Activated CD4-positive, alpha-beta T cell treated with anti-CD3 and anti-CD28 coated beads, Interleukin-2, amount 10 ng/mL, durations not matched to agents 7 days and 5 days (primary cell): ENCODE data around the gene GOLGA7B. TPM values are rescaled to one million over a fixed set of nuclear protein-coding genes. Genes with fewer than 3 reads are reported as not detected.

Experiments
- CTCF ChIA-PET: fragments of 350-600 bp; sonication (Branson Sonifier 250); formaldehyde crosslinking; loops from one replicate; lab custom pipeline; 2021; ENCODE audit warnings: antibody characterized with exemption; lab: Charles Lee
- POLR2A ChIA-PET: fragments of 350-600 bp; sonication (Branson Sonifier 250); formaldehyde crosslinking; loops from one replicate; lab custom pipeline; 2021; ENCODE audit warnings: antibody characterized with exemption; lab: Charles Lee
- DNase-seq: peaks from one replicate; pipeline ENCODE4 v3.0.0-alpha.2; 2020
- H3K27ac Mint-ChIP-seq: one replicate; pipeline ENCODE4 v1.8.0; 2021; ENCODE audit warnings: mild to moderate bottlenecking, moderate library complexity, mixed read lengths
- H3K27me3 Mint-ChIP-seq: one replicate; pipeline ENCODE4 v1.8.0; 2021; ENCODE audit warnings: mixed read lengths
- H3K36me3 Mint-ChIP-seq: one replicate; pipeline ENCODE4 v1.8.0; 2021; ENCODE audit warnings: low read depth, mixed read lengths
- H3K4me1 Mint-ChIP-seq: one replicate; pipeline ENCODE4 v1.8.0; 2021; ENCODE audit warnings: mixed read lengths
- H3K4me3 Mint-ChIP-seq: one replicate; pipeline ENCODE4 v1.8.0; 2021; ENCODE audit warnings: mild to moderate bottlenecking, moderate library complexity, mixed read lengths
- H3K9me3 Mint-ChIP-seq: one replicate; pipeline ENCODE4 v1.8.0; 2021; ENCODE audit warnings: mixed read lengths
- total RNA-seq, 2 experiments: library from RNA; stranded (reverse); gene quantifications; one replicate each; pipeline ENCODE4 v1.2.3, GENCODE V29; 2021

The GOLGA7B gene
- total RNA-seq, 2 experiments from 2014 or later = 12.2 to 12.6 TPM

DNA sequence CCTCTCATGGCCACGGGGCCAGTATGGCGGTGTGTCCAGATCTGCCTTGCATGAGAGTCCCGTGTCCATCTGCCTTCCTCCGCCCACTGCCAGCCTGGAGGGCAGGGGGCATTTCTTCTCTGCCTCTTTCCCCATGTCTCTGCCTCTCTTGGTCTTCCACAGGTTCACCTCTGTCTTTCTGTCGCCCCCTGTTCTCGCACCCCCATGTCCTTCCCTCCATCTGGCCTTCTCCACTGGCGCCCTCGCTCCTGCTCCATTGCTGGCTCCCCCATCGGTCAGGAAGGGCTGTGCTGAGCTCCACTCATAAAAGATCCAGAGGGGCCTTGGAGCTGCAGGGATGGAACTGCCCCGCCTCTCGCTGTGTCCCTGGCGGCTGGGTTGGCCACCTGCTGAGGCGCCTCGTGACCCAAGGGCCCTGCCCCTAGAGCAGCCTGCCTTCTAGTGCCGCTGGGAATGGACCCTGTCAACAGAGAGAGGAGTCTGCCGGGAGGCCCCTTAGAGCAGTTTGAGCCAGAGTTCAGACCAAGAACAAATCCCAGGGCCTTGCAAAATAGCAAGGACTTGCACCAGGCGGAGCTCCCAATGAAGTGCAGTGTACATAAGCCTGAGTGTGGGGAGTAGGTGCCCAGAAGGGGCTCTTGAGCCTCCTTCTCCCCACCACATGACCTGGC lies 42.0 kb downstream of the GOLGA7B start:
- Mint-ChIP-seq H3K36me3 (no peaks in the 10 kb centered on the region), H3K27ac (no peak overlapping the region), H3K9me3 (no peaks in the 10 kb centered on the region), H3K4me1 (no peaks in the 10 kb centered on the region), H3K4me3 (no peak overlapping the region), H3K27me3 (peaks cover 9% of the 10 kb centered on the region)
- ChIA-PET CTCF (no interaction called here), POLR2A (no interaction called here)
- no peak for DNase-seq

DNA sequence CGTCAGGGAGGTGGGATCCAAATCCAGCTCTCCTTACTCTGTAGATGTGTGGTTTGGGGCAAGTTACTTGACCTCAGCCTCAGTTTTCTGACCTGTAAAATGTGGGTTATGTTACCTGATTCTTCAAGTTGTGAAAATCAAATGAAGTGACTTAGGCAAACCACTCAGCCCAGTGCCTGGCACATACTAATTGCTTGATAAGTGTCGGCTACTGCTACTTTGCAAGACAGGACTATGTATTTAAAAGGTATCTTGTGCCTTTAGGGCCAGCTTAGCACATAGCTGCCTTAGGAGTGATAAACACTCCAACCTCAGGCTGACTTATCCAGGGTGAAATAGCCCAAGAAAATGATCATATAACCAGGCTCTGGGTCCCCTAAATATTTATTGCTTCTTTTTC lies 42.9 kb downstream of the GOLGA7B start:
- no peak overlapping the region for H3K4me3 Mint-ChIP-seq
- no peaks in the 10 kb centered on the region for H3K9me3 Mint-ChIP-seq
- no peak overlapping the region for H3K27ac Mint-ChIP-seq
- H3K27me3 Mint-ChIP-seq = peaks cover 9% of the 10 kb centered on the region
- CTCF ChIA-PET = no interaction called here
- no peaks in the 10 kb centered on the region for H3K36me3 Mint-ChIP-seq
- POLR2A ChIA-PET = no interaction called here
- no peak for DNase-seq
- H3K4me1 Mint-ChIP-seq = no peaks in the 10 kb centered on the region

DNA sequence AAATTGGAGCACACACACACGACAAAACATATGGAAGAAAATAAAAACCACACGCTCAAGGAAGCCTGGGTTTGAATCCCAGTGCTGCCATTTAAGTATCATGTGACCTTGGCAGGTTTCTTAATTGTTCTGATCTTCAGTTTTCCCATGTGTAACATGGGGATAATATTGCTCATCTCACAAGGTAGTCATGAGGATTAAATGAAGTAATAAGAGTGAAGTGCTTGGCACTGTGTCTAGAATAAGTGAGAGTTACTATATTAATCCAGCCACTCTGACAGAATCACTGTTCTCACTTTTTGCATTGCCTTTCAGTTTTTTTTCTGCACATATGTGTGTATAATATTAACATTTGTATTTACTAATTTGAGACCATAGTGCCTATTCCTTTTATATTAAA lies 43.3 kb downstream of the GOLGA7B start:
- Mint-ChIP-seq H3K4me3 (no peak overlapping the region), H3K4me1 (no peaks in the 10 kb centered on the region), H3K27ac (no peak overlapping the region), H3K36me3 (no peaks in the 10 kb centered on the region), H3K9me3 (no peaks in the 10 kb centered on the region), H3K27me3 (peaks cover 9% of the 10 kb centered on the region)
- no peak for DNase-seq
- POLR2A ChIA-PET = no interaction called here
- CTCF ChIA-PET = no interaction called here

DNA sequence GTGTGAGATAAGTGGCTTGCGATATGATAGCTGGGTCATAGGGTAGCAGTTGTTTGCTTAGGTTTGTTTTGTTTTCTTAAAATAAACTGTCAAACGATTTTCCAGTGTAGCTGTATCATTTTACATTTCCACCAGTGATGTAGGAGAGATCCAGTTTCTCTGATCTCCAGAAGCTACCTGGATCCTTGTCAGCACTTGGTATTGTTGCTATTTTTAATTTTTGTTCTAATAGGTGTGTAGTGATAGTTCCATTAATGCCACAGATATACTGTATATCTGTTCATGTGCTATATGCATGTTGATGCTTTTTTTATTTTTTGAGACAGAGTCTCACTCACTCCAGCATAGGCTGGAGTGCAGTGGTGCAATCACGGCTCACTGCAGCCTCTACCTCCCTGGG lies 44.4 kb downstream of the GOLGA7B start:
- DNase-seq = no peak
- Mint-ChIP-seq H3K36me3 (no peaks in the 10 kb centered on the region), H3K4me3 (no peak overlapping the region), H3K4me1 (no peaks in the 10 kb centered on the region), H3K27ac (no peak overlapping the region), H3K27me3 (peaks cover 9% of the 10 kb centered on the region), H3K9me3 (no peaks in the 10 kb centered on the region)
- ChIA-PET POLR2A (no interaction called here), CTCF (no interaction called here)

DNA sequence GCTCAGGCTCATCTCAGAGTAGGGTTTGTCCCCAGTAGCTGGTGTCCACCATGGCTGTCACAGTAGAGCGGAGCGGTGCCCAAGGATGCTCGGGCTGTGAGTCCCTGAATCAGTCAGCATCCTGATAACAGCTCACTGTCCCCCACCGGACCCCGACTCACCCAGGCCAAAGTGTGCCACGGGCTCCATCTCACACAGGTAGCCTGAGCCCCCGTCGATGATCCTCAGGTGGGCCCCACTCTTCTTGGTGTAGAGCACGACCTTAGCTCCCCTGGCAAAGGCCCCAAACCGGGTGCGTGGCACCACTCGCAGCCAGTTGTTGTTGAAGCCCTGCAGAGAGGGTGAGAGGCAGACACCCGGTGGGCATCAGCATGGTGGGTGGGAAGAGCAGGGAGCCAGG lies 45.4 kb downstream of the GOLGA7B start:
- Mint-ChIP-seq H3K27ac (no peak overlapping the region), H3K9me3 (no peaks in the 10 kb centered on the region), H3K4me1 (no peaks in the 10 kb centered on the region), H3K27me3 (peaks cover 9% of the 10 kb centered on the region), H3K36me3 (no peaks in the 10 kb centered on the region), H3K4me3 (no peak overlapping the region)
- DNase-seq = no peak
- ChIA-PET CTCF (no interaction called here), POLR2A (no interaction called here)

DNA sequence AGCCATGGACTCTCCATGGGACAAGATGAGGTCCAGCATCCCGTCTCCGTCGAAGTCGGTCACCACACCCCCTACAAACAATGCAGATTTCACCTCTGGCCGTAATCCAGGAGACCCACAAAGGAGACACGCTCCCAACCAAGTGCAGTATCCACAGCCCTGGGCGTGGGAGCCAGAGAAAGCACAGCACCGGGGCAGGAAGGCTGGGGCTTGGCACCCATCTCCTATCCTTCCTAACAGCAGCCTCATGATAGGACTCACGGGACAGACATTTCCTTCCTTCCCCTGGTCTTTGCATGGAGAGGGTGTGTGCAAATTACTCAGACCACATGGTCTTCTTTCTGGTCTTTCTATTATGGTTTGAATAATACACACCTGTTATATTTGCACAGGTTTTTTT lies 46.3 kb downstream of the GOLGA7B start:
- no peak for DNase-seq
- no peaks in the 10 kb centered on the region for H3K36me3 Mint-ChIP-seq

DNA sequence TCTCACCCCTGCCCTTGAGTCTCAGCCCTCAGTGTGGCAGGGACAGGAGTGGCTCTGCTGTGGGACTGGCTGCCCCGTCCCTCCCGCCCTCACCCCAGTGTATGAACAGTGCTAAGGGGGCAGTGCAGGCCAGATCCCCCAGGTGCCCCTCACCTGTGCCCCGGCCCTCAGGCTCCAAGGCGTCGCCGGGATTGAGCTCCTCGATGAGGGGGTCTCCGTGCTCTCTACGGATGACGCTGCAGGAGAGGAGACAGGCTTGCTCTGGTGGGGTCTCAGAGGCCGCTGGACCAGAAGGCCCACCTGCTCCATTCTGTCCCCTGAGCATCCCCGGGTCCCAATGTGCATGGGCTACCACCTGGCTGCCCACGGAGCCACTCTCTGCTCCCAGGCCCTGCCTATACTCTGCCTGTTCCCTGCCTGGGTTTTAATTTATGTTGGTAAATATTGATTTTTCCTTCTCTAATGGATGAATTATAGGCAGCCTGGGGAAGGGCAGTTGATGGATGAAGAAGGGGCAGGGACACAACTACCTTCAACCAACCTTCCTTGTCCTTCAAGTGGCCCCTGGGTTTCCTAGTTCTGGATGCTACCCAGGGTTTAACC lies 47.2 kb downstream of the GOLGA7B start:
- H3K4me3 Mint-ChIP-seq = no peak overlapping the region
- ChIA-PET POLR2A (no interaction called here), CTCF (no interaction called here)
- H3K36me3 Mint-ChIP-seq = no peaks in the 10 kb centered on the region
- H3K27me3 Mint-ChIP-seq = peaks cover 3% of the 10 kb centered on the region
- no peaks in the 10 kb centered on the region for H3K4me1 Mint-ChIP-seq
- no peak overlapping the region for H3K27ac Mint-ChIP-seq
- no peaks in the 10 kb centered on the region for H3K9me3 Mint-ChIP-seq
- DNase-seq = no peak

More for the DNA sequence above, 46.3 kb downstream of the GOLGA7B start:
- no peak overlapping the region for H3K4me3 Mint-ChIP-seq
- POLR2A ChIA-PET = no interaction called here
- no peaks in the 10 kb centered on the region for H3K9me3 Mint-ChIP-seq
- H3K4me1 Mint-ChIP-seq = no peaks in the 10 kb centered on the region
- H3K27me3 Mint-ChIP-seq = peaks cover 9% of the 10 kb centered on the region
- CTCF ChIA-PET = no interaction called here
- H3K27ac Mint-ChIP-seq = no peak overlapping the region

DNA sequence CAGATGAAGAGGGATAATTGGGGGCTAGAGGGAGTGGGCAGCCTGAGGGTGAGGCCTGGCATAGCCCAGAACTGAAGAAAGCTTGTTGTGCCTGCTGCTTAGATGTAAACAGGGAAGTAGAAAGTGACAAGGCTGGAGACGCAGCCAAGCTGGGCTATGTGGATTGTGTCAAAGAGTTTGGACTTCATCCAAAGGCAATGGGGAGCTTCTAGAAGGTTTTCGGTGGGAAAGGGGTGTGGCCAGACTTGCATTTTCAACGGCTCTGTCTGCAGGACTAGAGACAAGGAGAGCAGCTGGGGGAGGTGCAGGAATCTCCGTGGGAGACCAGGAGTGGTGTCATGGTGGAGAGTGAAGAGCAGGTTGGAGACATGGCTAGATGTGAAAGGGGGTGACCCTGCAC lies 48.8 kb downstream of the GOLGA7B start:
- Mint-ChIP-seq H3K27me3 (peaks cover 3% of the 10 kb centered on the region), H3K36me3 (no peaks in the 10 kb centered on the region), H3K4me3 (no peak overlapping the region), H3K9me3 (no peaks in the 10 kb centered on the region), H3K27ac (no peak overlapping the region), H3K4me1 (no peaks in the 10 kb centered on the region)
- ChIA-PET CTCF (interaction anchor here (2.3 kb wide), 1 partner anchor 16 kb away, joined by 12 read pairs; no protein-coding TSS in a partner anchor), POLR2A (no interaction called here)
- DNase-seq = no peak

DNA sequence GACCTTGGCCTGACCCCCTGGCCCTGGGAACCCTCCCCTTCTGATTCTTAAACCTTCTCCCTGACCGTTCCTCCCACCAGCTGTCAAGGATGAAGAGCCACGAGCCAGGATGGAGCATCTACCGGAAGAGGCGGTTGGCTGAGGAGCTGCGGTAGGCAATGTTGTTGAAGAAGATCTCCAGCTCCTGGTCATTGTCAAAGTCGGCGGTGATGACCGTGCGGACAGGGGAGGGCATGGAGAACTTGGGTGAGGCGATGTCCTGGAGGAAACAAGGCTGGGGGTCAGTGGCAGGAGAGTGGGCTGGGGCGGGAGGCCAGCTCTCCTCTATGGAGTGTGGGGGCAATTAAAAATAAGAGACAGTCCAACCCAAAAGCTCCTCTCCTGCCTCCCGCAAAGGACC lies 51.7 kb downstream of the GOLGA7B start:
- Mint-ChIP-seq H3K9me3 (no peaks in the 10 kb centered on the region), H3K4me1 (peaks cover 5% of the 10 kb centered on the region), H3K27ac (no peak overlapping the region), H3K27me3 (peaks cover 4% of the 10 kb centered on the region), H3K4me3 (no peak overlapping the region), H3K36me3 (no peaks in the 10 kb centered on the region)
- ChIA-PET POLR2A (no interaction called here), CTCF (no interaction called here)
- DNase-seq = no peak

DNA sequence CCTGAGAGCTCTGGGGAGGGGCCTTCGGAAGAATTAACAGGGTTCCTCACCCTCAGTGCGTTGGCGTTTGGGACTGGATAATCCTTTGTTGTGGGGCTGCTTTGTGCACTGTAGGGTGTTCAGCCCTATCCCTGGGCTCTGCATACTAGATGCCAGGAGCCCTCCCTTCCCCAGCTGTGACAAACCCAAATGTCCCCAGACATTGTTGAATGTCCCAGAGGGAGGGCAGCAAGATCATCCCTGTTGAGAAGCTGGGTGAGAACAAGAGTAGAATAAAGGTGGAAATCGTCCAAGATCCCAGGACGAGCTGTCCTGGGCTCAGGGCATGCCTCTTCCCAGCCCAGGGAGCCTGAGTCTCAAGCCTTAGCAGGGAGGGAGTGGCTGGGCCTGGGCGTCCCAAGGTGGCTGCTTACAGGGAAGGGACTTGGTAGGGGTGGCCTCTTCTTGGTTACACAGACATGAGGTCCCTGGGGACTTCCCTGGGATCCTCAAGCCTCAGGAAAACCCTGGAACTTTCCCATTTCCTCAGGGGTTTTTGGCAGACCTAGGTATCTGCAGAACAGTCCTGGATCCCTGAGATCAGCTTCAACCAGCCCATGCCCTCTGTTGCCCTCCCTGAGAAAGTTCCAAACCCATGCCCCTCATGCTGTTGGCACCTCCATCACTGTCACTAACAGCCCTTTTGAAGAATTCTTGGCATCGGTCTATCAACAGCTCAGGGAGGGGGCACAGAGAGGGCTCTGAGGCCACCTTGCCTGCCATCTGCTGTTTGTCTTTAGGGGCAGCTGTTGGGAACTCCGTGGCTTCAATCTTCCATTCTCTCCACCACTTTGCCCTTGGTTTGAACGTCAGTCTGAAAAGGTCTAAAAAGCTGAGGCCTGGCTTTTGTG lies 53.7 kb downstream of the GOLGA7B start:
- DNase-seq = no peak
- no peaks in the 10 kb centered on the region for H3K36me3 Mint-ChIP-seq
- H3K4me3 Mint-ChIP-seq = no peak overlapping the region
- CTCF ChIA-PET = interaction anchor here (1.5 to 2.1 kb wide), 2 partner anchors 34 to 143 kb away, joined by 5 read pairs; no protein-coding TSS in a partner anchor
- POLR2A ChIA-PET = no interaction called here
- peaks cover 5% of the 10 kb centered on the region for H3K4me1 Mint-ChIP-seq
- no peak overlapping the region for H3K27ac Mint-ChIP-seq
- no peaks in the 10 kb centered on the region for H3K9me3 Mint-ChIP-seq
- peaks cover 5% of the 10 kb centered on the region for H3K27me3 Mint-ChIP-seq

DNA sequence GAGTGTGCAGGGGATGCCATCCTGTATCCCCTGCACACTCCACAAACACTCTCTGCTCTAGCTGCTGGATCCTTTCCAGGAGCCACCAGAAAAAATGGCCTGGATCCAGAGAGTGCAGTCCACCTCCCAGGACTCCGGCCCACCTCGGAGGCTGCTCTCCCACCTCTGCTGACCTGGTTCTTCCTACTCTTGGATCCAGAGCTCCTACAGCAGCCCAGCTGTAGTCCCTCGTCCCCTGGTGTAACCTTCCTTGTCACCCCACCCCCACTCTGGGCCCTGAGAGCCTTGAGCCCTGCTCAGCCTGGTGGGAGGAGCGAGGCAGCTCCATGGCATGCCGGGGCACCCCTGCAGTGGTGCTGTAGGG lies 54.4 kb downstream of the GOLGA7B start:
- no peak overlapping the region for H3K4me3 Mint-ChIP-seq
- H3K9me3 Mint-ChIP-seq = no peaks in the 10 kb centered on the region
- H3K27ac Mint-ChIP-seq = no peak overlapping the region
- POLR2A ChIA-PET = no interaction called here
- H3K4me1 Mint-ChIP-seq = peaks cover 5% of the 10 kb centered on the region
- CTCF ChIA-PET = interaction anchor here (1.0 to 2.1 kb wide), 3 partner anchors 16 to 142 kb away, joined by 3 to 5 read pairs (median 3); no protein-coding TSS in a partner anchor
- no peaks in the 10 kb centered on the region for H3K36me3 Mint-ChIP-seq
- H3K27me3 Mint-ChIP-seq = peaks cover 5% of the 10 kb centered on the region
- DNase-seq = no peak

DNA sequence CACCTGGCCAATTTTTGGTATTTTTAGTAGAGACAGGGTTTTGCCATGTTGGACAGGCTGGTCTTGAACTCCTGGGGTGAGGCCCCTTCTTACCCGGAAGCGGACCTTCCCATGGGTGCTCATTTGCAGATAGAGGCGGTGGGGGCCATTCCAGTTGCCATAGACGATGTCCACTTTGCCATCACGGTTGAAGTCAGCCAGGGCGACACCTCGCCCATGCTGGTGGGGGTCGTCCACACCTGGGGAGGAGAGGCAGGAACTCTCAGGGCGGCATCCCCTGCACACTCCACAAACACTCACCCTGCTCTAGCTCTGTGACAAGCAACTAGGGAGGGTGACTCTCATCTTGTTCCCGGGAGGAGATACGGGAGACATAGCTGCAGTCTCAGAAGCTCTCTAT lies 54.9 kb downstream of the GOLGA7B start:
- CTCF ChIA-PET = interaction anchor here (1.0 to 2.1 kb wide), 4 partner anchors 10 to 142 kb away, joined by 3 to 5 read pairs (median 3); no protein-coding TSS in a partner anchor
- no peaks in the 10 kb centered on the region for H3K36me3 Mint-ChIP-seq
- POLR2A ChIA-PET = no interaction called here
- no peaks in the 10 kb centered on the region for H3K9me3 Mint-ChIP-seq
- H3K4me1 Mint-ChIP-seq = peaks cover 5% of the 10 kb centered on the region
- peaks cover 5% of the 10 kb centered on the region for H3K27me3 Mint-ChIP-seq
- H3K27ac Mint-ChIP-seq = no peak overlapping the region
- H3K4me3 Mint-ChIP-seq = no peak overlapping the region
- no peak for DNase-seq

DNA sequence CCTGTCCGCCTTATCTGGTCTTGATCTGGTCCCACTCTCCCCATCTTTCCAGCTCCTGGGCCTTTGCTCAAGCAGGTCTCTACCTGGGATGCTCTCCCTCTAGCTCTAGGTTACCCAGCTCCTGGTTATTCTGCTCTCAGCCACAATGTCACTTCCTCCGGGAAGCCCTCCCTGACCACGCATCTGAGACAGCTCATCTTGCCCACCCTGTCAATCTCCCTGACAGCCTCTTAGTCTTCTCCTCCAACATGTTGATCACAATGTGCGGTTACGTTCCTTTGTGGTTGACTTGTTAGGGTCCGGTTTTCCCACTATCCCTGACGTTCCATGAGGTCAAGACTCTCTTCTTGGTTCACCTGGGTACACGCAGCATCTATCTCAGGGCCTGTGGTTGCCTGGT lies 55.6 kb downstream of the GOLGA7B start:
- Mint-ChIP-seq H3K4me3 (no peak overlapping the region), H3K9me3 (no peaks in the 10 kb centered on the region)

More for the DNA sequence above, 55.6 kb downstream of the GOLGA7B start:
- ChIA-PET POLR2A (no interaction called here), CTCF (interaction anchor here (1.0 to 1.4 kb wide), 3 partner anchors 9 to 36 kb away, joined by 3 read pairs; no protein-coding TSS in a partner anchor)
- DNase-seq = no peak
- peaks cover 5% of the 10 kb centered on the region for H3K27me3 Mint-ChIP-seq
- no peak overlapping the region for H3K27ac Mint-ChIP-seq
- H3K36me3 Mint-ChIP-seq = no peaks in the 10 kb centered on the region
- peaks cover 5% of the 10 kb centered on the region for H3K4me1 Mint-ChIP-seq
